Urinary bladder (tissue), 4 donors: Measurements from ENCODE around the gene XKR7. TPM values are rescaled to one million over a fixed set of nuclear protein-coding genes. Genes with fewer than 3 reads are reported as not detected.
A peak's percentile ranks its signal among the peaks of the same experiment; 100 is the strongest.
"Not testable (repeated sequence)": the region's sequence is repeated elsewhere in the genome, so short reads cannot be mapped to it uniquely, and the experiment has no call there.

Experiments used
- DNase-seq: peaks from one replicate; pipeline ENCODE4 v3.0.0-alpha.2; 2015; ENCODE audit errors: extremely low spot score
- H3K27ac ChIP-seq: one replicate; pipeline ENCODE4 v1.5.1; 2013; ENCODE audit warnings: low read depth, mild to moderate bottlenecking, moderate library complexity
- H3K36me3 ChIP-seq: one replicate; pipeline ENCODE4 v1.6.1; 2013; ENCODE audit warnings: mild to moderate bottlenecking, moderate library complexity; ENCODE audit not compliant: insufficient read depth
- H3K4me1 ChIP-seq: one replicate; pipeline ENCODE4 v1.6.1; 2013; ENCODE audit warnings: mild to moderate bottlenecking, moderate library complexity; ENCODE audit not compliant: insufficient read depth
- H3K4me3 ChIP-seq: one replicate; pipeline ENCODE4 v1.5.1; 2013; ENCODE audit warnings: low read depth, low read length
- WGBS: extraction: QIAGEN DNeasy Blood & Tissue Kit; methylation state at CpG from one replicate; pipeline ENCODE4 v1.1.7; 2013; 5-methylcytosine and 5-hydroxymethylcytosine counted together
- polyA plus RNA-seq: library from polyadenylated mRNA; stranded (reverse); fragments of 200-250 nt; gene quantifications from one replicate; pipeline ENCODE4 v1.2.3, GENCODE V29; 2013
- total RNA-seq: library from RNA; depleted of rRNA; stranded (reverse); fragments of >200 nt; gene quantifications from one replicate; pipeline ENCODE4 v1.2.3, GENCODE V29; 2014
- donor health status: healthy with polysubstance abuse.
- donor health status: healthy.

Gene XKR7
- total and polyA plus RNA-seq, 2 donors = 0.03 to 0.05 TPM

- Histone ChIP-seq H3K4me3 (peak overlapping the region; percentile 59), H3K36me3 (no peaks in the 10 kb centered on the region), H3K27ac (no peak overlapping the region), H3K4me1 (peaks cover 1% of the 10 kb centered on the region)
- DNase-seq = no peak
- 22% methylated on average over 11 of the region's 11 CpGs for WGBS
Observed at GRCh38 chr20:32019563-32020463, 51.9 kb downstream of the XKR7 start.

- DNase-seq = no peak
- Histone ChIP-seq H3K36me3 (no peaks in the 10 kb centered on the region), H3K4me3 (no peak overlapping the region), H3K4me1 (peaks cover 1% of the 10 kb centered on the region), H3K27ac (no peak overlapping the region)
- WGBS = 83% methylated on average over 4 of the region's 4 CpGs
Observed at GRCh38 chr20:32021091-32021490, 53.1 kb downstream of the XKR7 start.

- H3K4me3 ChIP-seq = no peak overlapping the region
- H3K27ac ChIP-seq = no peak overlapping the region
- no peaks in the 10 kb centered on the region for H3K4me1 ChIP-seq
- DNase-seq = no peak
- no peaks in the 10 kb centered on the region for H3K36me3 ChIP-seq
- 79% methylated on average over 6 of the region's 6 CpGs for WGBS
Observed at GRCh38 chr20:32024683-32025295, 56.8 kb downstream of the XKR7 start.

- Histone ChIP-seq H3K27ac (no peak overlapping the region), H3K4me1 (no peaks in the 10 kb centered on the region), H3K4me3 (no peak overlapping the region), H3K36me3 (no peaks in the 10 kb centered on the region)
- DNase-seq = no peak
- 89% methylated on average over 3 of the region's 3 CpGs for WGBS
Observed at GRCh38 chr20:32027643-32028042, 59.7 kb downstream of the XKR7 start.

GRCh38 chr20:32028647-32029372, 60.9 kb downstream of the XKR7 start:
- WGBS = 42% methylated on average over 12 of the region's 12 CpGs
- H3K27ac ChIP-seq = no peak overlapping the region
- DNase-seq = no peak
- no peaks in the 10 kb centered on the region for H3K36me3 ChIP-seq
- H3K4me3 ChIP-seq = no peak overlapping the region
- no peaks in the 10 kb centered on the region for H3K4me1 ChIP-seq

- 84% methylated on average over 11 of the region's 11 CpGs for WGBS
- no peak overlapping the region for H3K4me3 ChIP-seq
- no peaks in the 10 kb centered on the region for H3K4me1 ChIP-seq
- H3K27ac ChIP-seq = no peak overlapping the region
- no peaks in the 10 kb centered on the region for H3K36me3 ChIP-seq
- DNase-seq = no peak
Observed at GRCh38 chr20:32029561-32029960, 61.6 kb downstream of the XKR7 start.

GRCh38 chr20:32031007-32031958, 63.3 kb downstream of the XKR7 start:
- H3K27ac ChIP-seq = no peak overlapping the region
- 14% methylated on average over 59 of the region's 59 CpGs for WGBS
- DNase-seq = peak; percentile 35
- H3K4me3 ChIP-seq = no peak overlapping the region
- H3K36me3 ChIP-seq = no peaks in the 10 kb centered on the region
- H3K4me1 ChIP-seq = no peaks in the 10 kb centered on the region

GRCh38 chr20:32033316-32033715, 65.4 kb downstream of the XKR7 start:
- Histone ChIP-seq H3K4me3 (no peak overlapping the region), H3K4me1 (no peaks in the 10 kb centered on the region), H3K36me3 (no peaks in the 10 kb centered on the region), H3K27ac (no peak overlapping the region)
- 55% methylated on average over 2 of the region's 2 CpGs for WGBS
- no peak for DNase-seq

- not testable (repeated sequence) for H3K27ac ChIP-seq, DNase-seq
- 75% methylated on average over 3 of the region's 3 CpGs for WGBS
Observed at GRCh38 chr20:32033721-32034120, 65.8 kb downstream of the XKR7 start.

GRCh38 chr20:32034581-32035425, 66.9 kb downstream of the XKR7 start:
- Histone ChIP-seq H3K4me1 (no peaks in the 10 kb centered on the region), H3K4me3 (no peak overlapping the region), H3K27ac (no peak overlapping the region), H3K36me3 (no peaks in the 10 kb centered on the region)
- no peak for DNase-seq
- 52% methylated on average over 9 of the region's 9 CpGs for WGBS

More at GRCh38 chr20:32033721-32034120, 65.8 kb downstream of the XKR7 start:
- not testable (repeated sequence) for H3K4me1 ChIP-seq, H3K4me3 ChIP-seq, H3K36me3 ChIP-seq

- Histone ChIP-seq H3K27ac (no peak overlapping the region), H3K4me1 (no peaks in the 10 kb centered on the region), H3K4me3 (no peak overlapping the region), H3K36me3 (no peaks in the 10 kb centered on the region)
- DNase-seq = no peak
- 82% methylated on average over 8 of the region's 8 CpGs for WGBS
Observed at GRCh38 chr20:32035426-32035779, 67.5 kb downstream of the XKR7 start.

- Histone ChIP-seq H3K4me1 (no peaks in the 10 kb centered on the region), H3K27ac (no peak overlapping the region), H3K36me3 (no peaks in the 10 kb centered on the region), H3K4me3 (no peak overlapping the region)
- 45% methylated on average over 4 of the region's 4 CpGs for WGBS
- DNase-seq = no peak
Observed at GRCh38 chr20:32036252-32036651, 68.3 kb downstream of the XKR7 start.
